GM21390 (cell line): ENCODE data around the gene ENSA.
"Not testable (repeated sequence)": the region's sequence is repeated elsewhere in the genome, so short reads cannot be mapped to it uniquely, and the experiment has no call there.

Experiments
- ATAC-seq: cut with Tn5 transposase; IDR thresholded peaks from one replicate; pipeline ENCODE4 v1.9.1; 2021; ENCODE audit not compliant: unreplicated experiment

ENSA gene, protein sequence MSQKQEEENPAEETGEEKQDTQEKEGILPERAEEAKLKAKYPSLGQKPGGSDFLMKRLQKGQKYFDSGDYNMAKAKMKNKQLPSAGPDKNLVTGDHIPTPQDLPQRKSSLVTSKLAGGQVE

DNA sequence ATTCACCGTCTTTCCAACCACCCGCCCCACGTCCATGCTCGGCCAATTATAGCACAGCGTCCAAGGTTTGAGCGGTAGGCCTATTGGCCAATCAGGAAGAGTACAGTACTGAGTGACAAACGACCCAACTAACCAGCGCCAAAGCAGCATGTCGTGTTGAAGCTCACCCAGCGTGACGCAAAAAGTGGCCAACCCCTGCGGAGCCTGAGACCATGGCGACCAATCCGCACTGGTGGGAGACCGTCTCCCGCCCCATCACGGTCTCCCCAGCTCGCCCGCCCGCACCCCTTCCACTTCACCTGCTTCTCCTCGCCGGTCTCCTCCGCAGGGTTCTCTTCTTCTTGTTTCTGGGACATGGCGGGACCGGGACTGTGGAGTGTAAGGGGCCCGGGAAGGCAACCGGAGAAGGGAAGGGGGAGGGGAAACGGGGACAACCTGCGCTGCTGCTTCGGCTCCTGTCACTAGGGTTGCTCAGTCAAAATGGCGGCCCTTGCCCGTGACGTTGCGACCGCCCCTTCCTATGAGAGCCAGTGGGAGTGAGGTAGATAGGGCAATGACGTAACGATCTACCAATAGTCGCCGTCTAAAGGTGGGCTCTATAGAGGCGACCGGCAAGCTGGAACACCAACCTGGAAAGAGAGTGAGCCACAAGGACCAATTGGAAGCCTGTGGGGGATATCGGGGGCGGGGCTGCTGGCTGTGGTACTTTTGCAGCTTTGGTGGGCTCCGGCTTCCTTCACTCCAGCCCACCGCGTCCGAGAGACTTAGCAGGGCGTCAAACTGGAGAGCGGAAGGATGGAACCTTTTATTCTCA is at the start of gene ENSA:
ENSA (minus strand) TSS at position 498 of the 814 bp plus-strand sequence; CDS start at position 356, 142 bp downstream.
- ATAC-seq = peak; percentile 93

DNA sequence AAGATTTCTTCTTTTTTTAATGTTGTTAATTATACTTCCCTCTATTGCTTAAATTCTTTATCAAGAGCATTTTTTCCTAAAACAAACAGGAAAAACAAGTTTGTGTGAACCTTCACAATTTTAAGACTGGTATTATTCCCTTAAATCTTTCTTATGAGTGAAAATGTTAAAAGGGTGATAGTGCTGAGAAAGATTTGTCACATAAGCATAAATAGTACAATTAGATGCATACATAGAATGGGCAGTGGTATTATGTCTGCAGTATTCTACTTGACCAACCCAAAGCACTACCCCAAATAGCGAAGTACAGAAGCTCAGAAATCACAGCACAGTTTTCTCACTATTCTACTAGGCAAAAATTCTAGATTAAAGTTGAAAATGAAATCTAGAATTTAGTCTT is 49.6 kb upstream of the ENSA start:
- no peak for ATAC-seq

DNA sequence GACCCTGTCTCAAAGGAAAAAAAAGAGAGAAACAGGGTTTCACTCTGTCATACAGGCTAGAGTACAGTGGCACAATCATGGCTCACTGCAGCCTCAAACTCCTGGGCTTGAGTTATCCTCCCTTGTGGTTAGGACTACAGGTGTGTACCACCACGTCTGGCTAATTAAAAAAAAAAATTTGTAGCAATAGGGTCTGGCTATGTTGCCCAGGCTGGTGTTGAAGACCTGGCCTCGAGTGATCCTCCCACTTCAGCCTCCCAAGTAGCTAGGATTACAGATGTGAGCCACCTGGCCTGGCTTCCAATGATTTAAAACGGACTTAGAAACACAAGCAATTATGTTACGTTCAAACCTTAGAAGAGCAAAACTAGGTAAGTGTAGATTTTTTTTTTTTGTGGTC is 45.5 kb upstream of the ENSA start:
- ATAC-seq = no peak

DNA sequence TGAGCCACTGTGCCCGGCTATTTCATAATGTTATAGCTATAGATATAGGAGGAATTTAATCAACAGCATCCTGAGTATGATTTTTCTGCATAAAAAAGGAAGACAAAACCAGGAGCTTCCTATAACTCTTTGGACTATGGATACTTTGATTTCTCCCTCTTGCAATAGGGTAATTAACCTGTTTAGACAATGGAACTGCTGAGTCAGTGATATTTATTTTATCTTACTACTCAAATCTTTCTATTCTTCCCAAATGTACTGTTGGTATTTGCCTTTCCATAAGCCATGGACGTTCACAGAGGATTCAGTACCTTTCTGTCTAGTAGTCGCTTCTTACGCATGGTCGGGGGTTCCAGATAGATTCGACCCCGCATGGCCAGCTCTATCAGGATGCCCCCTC is 33.9 kb upstream of the ENSA start:
- ATAC-seq = no peak

- no peak for ATAC-seq
These were observed 33.4 kb upstream of the ENSA start for GRCh38 chr1:150662811-150663210.

DNA sequence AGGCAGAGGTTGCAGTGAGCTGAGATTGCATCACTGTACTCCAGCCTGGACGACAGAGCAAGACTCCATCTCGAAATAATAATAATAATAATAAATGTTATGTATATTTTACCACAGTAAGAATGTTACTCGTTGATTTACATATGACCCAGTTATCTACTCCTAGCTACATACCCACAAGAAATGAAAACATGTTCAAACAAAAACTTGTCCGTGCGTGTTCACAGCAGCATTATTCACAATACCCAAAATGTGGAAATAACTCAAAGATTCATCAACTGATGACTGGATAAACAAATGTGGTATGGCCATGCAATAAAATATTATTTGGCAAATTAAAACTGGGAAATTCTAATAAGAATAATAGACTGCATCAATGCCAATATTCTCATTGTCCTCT is 31.7 kb upstream of the ENSA start:
- ATAC-seq = no peak

DNA sequence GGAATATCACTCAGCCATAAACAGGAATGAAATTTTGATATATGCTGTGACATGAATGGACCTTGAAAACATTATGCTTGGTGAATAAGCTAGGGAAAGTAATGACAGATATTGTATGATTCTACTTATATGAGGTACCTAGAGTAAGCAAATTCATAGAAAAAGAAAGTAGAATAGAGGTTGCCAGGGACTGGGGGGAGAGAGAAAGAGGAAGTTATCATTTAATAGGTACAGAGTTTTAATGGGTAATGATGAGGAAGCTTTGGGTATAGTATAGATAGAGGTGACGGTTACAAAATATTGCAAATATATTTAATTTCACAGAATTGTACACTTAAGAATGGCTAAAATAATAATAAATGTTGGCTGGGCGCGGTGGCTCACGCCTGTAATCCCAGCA is 31.2 kb upstream of the ENSA start:
- no peak for ATAC-seq

DNA sequence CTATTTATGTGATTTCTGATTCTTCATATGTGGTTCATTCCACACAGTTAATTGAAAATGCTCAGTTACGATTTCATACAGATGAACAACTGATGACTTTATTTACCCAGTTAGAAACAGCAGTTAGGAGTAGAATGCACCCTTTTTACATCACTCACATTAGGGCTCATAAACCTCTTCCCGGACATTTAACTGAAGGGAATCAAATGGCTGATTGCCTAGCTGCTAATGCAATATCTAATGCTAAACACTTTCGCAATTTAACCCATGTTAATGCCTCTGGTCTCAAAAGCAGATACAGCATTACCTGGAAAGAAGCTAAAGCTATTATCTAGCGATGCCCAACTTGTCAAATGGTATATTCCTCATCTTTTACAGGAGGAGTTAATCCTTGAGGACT is 27.7 kb upstream of the ENSA start:
- not testable (repeated sequence) for ATAC-seq

GRCh38 chr1:150654635-150655034 is 25.2 kb upstream of the ENSA start:
- not testable (repeated sequence) for ATAC-seq

DNA sequence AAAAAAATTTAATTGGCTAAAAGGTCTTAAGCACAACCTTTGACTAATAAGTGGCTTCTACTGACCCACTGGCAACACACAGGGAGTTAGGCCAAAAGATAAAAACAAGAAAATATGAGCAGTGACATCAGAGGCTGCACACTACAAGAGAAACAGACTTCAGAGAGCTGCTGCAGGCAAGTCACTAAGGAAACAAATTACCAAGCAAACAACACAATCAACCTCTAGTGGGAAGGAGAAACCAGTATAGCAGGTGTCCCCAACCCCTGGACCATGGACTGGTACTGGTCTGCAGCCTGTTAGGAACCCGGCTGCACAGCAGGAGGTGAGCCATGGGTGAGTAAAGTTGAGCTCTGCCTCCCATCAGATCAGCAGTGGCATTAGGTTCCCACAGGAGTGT is 20.8 kb upstream of the ENSA start:
- ATAC-seq = no peak

- ATAC-seq = no peak
These were observed 20.1 kb upstream of the ENSA start for GRCh38 chr1:150649441-150650075.

- no peak for ATAC-seq
These were observed 12.9 kb upstream of the ENSA start for GRCh38 chr1:150642296-150642695.

- ATAC-seq = not testable (repeated sequence)
These were observed 11.9 kb upstream of the ENSA start for GRCh38 chr1:150641126-150641815.

GRCh38 chr1:150638430-150638829 is 9.0 kb upstream of the ENSA start:
- ATAC-seq = not testable (repeated sequence)

GRCh38 chr1:150634839-150635622 is 5.6 kb upstream of the ENSA start:
- not testable (repeated sequence) for ATAC-seq

- no peak for ATAC-seq
These were observed 672 bp downstream of the ENSA start for GRCh38 chr1:150628766-150629114.

DNA sequence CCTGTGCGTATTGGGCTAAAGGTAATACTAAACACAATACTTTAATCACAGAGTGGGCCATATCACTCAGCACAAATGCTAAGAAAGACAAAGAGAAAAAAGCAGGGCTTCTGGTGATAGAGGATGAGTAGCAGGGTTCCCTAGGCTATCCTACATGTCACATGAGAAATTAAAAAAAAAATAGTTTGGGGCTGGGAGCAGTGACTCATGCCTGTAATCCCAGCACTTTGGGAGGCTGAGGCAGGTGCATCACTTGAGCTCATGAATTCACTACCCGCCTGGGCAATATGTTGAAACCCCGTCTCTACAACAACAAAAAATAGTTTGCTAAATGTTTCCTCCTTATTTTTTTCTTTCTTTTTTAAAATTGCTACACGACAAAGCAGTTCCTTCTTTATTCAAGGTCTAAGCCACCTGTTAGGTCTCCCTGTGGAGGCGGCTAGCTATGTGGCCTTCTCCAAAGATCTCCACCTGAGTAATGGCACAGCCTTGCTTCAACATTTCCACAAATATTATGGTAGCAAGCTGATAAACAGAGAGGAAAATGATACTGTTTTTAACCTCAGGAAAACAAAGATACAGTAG is 1.5 kb downstream of the ENSA start:
- ATAC-seq = no peak

DNA sequence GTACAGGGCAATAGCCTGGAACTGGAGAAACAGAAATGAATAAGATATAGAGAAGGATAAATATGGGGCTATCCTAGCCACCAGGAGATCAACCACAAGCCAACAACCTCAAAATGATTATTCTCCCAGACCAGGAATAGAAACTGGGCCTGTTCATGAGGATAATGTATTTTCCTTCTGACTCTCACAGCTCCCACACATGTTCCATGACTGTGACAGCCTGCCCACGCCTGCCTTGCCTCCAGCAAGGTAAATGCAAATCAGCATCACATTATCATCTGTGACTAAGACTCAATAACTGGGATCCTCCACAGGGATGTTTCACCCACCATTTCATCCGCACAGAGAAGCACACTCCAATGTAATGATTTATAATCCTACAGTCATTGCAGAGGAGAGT is 3.3 kb downstream of the ENSA start:
- ATAC-seq = no peak

DNA sequence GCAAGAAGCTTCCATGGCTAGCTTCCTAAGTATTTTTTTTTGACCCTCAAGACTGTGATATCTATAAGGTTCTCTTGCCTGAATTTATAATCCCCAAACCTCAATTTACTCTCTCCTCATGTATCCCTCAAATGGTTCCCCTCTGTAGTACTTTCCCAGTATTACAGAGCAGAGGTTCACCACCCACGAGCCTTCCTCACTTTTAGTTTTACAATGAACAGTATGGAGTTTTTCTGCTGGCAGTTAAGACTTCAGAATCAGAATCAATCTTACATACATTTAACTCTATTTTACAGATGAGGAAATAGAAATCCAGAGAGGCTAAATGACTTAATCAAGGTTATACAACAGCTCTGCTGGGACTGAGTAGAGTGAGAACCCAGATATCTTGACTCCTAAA is 4.9 kb downstream of the ENSA start:
- not testable (repeated sequence) for ATAC-seq

DNA sequence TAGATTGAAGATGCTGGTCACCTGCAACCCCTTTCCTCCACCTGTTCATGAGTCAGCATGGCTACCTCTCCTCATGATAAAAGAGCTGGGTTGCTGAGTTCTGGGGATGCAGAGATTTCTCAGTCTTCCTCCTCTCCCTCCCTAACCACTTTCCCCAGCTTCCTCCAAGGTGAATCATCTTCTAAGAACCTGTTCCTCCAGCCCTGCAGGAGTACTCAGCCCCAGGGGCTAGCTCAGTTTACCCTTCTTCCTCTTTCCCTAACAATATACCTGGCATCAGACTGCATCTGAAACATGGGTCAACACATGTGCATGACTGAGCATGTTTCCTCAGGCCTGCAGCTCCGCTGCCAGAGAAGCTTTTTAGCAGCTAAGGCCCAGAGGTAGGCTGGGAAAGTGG is 5.3 kb downstream of the ENSA start:
- not testable (repeated sequence) for ATAC-seq
